Measurements from ENCODE around the gene ARMC2.

Gene ARMC2

GRCh38 chr6:109015176-109015575 lies 167.0 kb downstream of the ARMC2 start:
- no peaks in the 10 kb centered on the region for H3K9me3 Mint-ChIP-seq
- no peak overlapping the region for H3K4me3 Mint-ChIP-seq
- H3K27me3 Mint-ChIP-seq (ENCODE audit: low read depth, poor library complexity), result no peaks in the 10 kb centered on the region
- DNase-seq, result no peak
- peaks cover 7% of the 10 kb centered on the region for H3K4me1 Mint-ChIP-seq
- no peak overlapping the region for H3K27ac Mint-ChIP-seq
- H3K36me3 Mint-ChIP-seq (ENCODE audit: low read depth), result no peaks in the 10 kb centered on the region
- TF ChIP-seq CTCF (IDR thresholded peaks at IDR 0.05), result no peak

- peaks cover 4% of the 10 kb centered on the region for H3K4me1 Mint-ChIP-seq
- no peak overlapping the region for H3K4me3 Mint-ChIP-seq
- H3K27me3 Mint-ChIP-seq (ENCODE audit: low read depth, poor library complexity), result no peaks in the 10 kb centered on the region
- TF ChIP-seq CTCF (IDR thresholded peaks at IDR 0.05), result no peak
- H3K27ac Mint-ChIP-seq, result no peak overlapping the region
- H3K36me3 Mint-ChIP-seq (ENCODE audit: low read depth), result no peaks in the 10 kb centered on the region
- no peaks in the 10 kb centered on the region for H3K9me3 Mint-ChIP-seq
- no peak for DNase-seq
Measured at GRCh38 chr6:109019911-109020310, 171.7 kb downstream of the ARMC2 start.

GRCh38 chr6:109021870-109022269 lies 173.6 kb downstream of the ARMC2 start:
- DNase-seq, result no peak
- no peaks in the 10 kb centered on the region for H3K4me1 Mint-ChIP-seq
- H3K27ac Mint-ChIP-seq, result no peak overlapping the region
- peaks cover 5% of the 10 kb centered on the region for H3K9me3 Mint-ChIP-seq
- H3K4me3 Mint-ChIP-seq, result no peak overlapping the region
- TF ChIP-seq CTCF (IDR thresholded peaks at IDR 0.05), result no peak
- peaks cover 3% of the 10 kb centered on the region for H3K27me3 Mint-ChIP-seq (ENCODE audit: low read depth, poor library complexity)
- H3K36me3 Mint-ChIP-seq (ENCODE audit: low read depth), result peaks cover 5% of the 10 kb centered on the region

GRCh38 chr6:109023356-109023925 lies 175.2 kb downstream of the ARMC2 start:
- Mint-ChIP-seq H3K9me3 (peaks cover 5% of the 10 kb centered on the region), H3K27ac (no peak overlapping the region)

More at GRCh38 chr6:109023356-109023925, 175.2 kb downstream of the ARMC2 start:
- H3K4me1 Mint-ChIP-seq, result no peaks in the 10 kb centered on the region
- H3K36me3 Mint-ChIP-seq (ENCODE audit: low read depth), result peaks cover 5% of the 10 kb centered on the region
- TF ChIP-seq CTCF (IDR thresholded peaks at IDR 0.05), result no peak
- no peak for DNase-seq
- no peak overlapping the region for H3K4me3 Mint-ChIP-seq
- peaks cover 3% of the 10 kb centered on the region for H3K27me3 Mint-ChIP-seq (ENCODE audit: low read depth, poor library complexity)

Data from nephron progenitor cell (in vitro differentiated cells).